ENCODE data around the gene MINDY2.

The MINDY2 gene

DNA sequence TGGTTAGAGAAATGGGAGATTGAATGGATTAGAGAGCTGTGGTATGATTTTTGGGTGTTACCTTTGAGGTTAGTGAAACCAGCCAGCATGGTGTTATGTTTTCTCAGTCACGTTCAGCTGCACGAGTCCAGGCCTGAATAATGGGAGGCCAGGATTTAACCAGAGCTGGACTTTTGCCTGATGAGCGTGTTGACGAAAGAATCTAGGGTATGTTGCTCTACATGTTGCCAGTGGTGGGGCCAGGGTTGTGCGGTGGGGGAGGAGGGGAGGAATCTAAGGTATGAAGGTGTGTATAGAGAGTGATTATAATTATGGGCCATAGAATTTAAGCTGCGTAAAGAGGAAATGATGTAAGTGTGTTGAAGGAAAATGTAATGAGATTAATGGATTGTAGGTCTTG, 22.8 kb downstream of the MINDY2 start:
- H3K27ac ChIP-seq (ENCODE audit: low read depth, low read length), result peak overlapping the region; percentile 74
- no peak overlapping the region for H2AFZ ChIP-seq (ENCODE audit: insufficient read depth, low read length, poor library complexity)
- no peak overlapping the region for H2BK12ac ChIP-seq (ENCODE audit: low read length)
- WGBS (ENCODE audit: extremely low coverage, insufficient coverage, insufficient read length), result 100% methylated on average over 1 of the region's 6 CpGs
- no peak overlapping the region for H4K91ac ChIP-seq (ENCODE audit: low read depth, low read length)
- no peaks in the 10 kb centered on the region for H3K9me3 ChIP-seq (ENCODE audit: insufficient read depth, low read depth, low read length)
- H3K14ac ChIP-seq (ENCODE audit: low read length), result no peak overlapping the region
- peaks cover 0 to 2% of the 10 kb centered on the region in 2 experiments for H3K36me3 ChIP-seq (ENCODE audit: control insufficient read depth in 1 of 2, insufficient read depth in 2 of 2, low read length in 2 of 2)
- H3K79me1 ChIP-seq (ENCODE audit: low read length), result peaks cover 9% of the 10 kb centered on the region
- H4K12ac ChIP-seq (ENCODE audit: low read depth, low read length), result no peak overlapping the region
- no peak overlapping the region for H4K8ac ChIP-seq (ENCODE audit: low read depth, low read length)
- H3K23ac ChIP-seq (ENCODE audit: low read length), result no peak overlapping the region
- peak; percentile 93 to 95 for DNase-seq
- H3K27me3 ChIP-seq (ENCODE audit: insufficient read depth, low read length), result no peaks in the 10 kb centered on the region
- H2BK120ac ChIP-seq (ENCODE audit: insufficient read depth, low read length, poor library complexity), result peak overlapping the region; percentile 83
- no peak overlapping the region for H2AK5ac ChIP-seq (ENCODE audit: low read length)
- no peak overlapping the region for H3K9ac ChIP-seq (ENCODE audit: low read length)
- peak overlapping the region; percentile 50 for H3K4me2 ChIP-seq (ENCODE audit: low read length)
- no peak overlapping the region for H2BK5ac ChIP-seq (ENCODE audit: low read depth, low read length, poor library complexity)
- no peak overlapping the region for H3K18ac ChIP-seq (ENCODE audit: low read length)
- no peak overlapping the region for H3K4me3 ChIP-seq (ENCODE audit: low read depth, low read length)
- H3K4ac ChIP-seq (ENCODE audit: low read depth, low read length), result no peak overlapping the region
- H3K4me1 ChIP-seq (ENCODE audit: control insufficient read depth in 1 of 2, insufficient read depth in 2 of 2, low read length in 2 of 2), result peaks cover 5 to 6% of the 10 kb centered on the region in 2 experiments
- no peaks in the 10 kb centered on the region for H3K79me2 ChIP-seq (ENCODE audit: control insufficient read depth, insufficient read depth, low read length, poor library complexity)

DNA sequence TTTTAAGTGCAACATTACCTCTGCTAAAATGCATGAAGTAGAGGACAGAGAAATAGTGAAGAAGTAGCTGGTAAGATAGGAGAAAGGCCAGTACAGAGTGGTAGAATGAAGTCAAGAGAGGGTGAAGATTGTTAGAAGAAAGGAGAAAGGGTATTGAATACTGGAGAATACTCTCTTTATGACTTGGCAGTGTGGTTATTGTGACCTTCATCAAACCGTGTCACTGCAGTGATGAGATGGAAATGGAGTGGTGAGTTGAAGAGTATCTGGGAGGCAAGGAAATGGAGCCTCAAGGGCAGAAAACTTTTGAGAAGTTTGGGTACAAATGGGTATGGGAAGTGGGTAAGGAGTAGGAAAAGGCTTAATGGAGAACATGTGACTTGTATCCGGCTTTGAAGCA, 24.7 kb downstream of the MINDY2 start:
- H3K27ac ChIP-seq (ENCODE audit: low read depth, low read length), result no peak overlapping the region
- H3K4me3 ChIP-seq (ENCODE audit: low read depth, low read length), result no peak overlapping the region
- H3K36me3 ChIP-seq (ENCODE audit: control insufficient read depth in 1 of 2, insufficient read depth in 2 of 2, low read length in 2 of 2), result no peaks in the 10 kb centered on the region
- WGBS (ENCODE audit: extremely low coverage, insufficient coverage, insufficient read length), result no CpG with 5 or more reads among the region's 2 CpGs
- no peak for DNase-seq
- H3K9me3 ChIP-seq (ENCODE audit: insufficient read depth, low read depth, low read length), result no peaks in the 10 kb centered on the region
- no peak overlapping the region for H3K4me2 ChIP-seq (ENCODE audit: low read length)
- H3K9ac ChIP-seq (ENCODE audit: low read length), result no peak overlapping the region
- H3K4ac ChIP-seq (ENCODE audit: low read depth, low read length), result no peak overlapping the region
- no peak overlapping the region for H2BK120ac ChIP-seq (ENCODE audit: insufficient read depth, low read length, poor library complexity)
- no peak overlapping the region for H3K14ac ChIP-seq (ENCODE audit: low read length)
- no peak overlapping the region for H3K23ac ChIP-seq (ENCODE audit: low read length)
- no peaks in the 10 kb centered on the region for H3K27me3 ChIP-seq (ENCODE audit: insufficient read depth, low read length)
- no peak overlapping the region for H3K18ac ChIP-seq (ENCODE audit: low read length)
- peaks cover 5 to 6% of the 10 kb centered on the region in 2 experiments for H3K4me1 ChIP-seq (ENCODE audit: control insufficient read depth in 1 of 2, insufficient read depth in 2 of 2, low read length in 2 of 2)
- no peaks in the 10 kb centered on the region for H3K79me2 ChIP-seq (ENCODE audit: control insufficient read depth, insufficient read depth, low read length, poor library complexity)
- H4K8ac ChIP-seq (ENCODE audit: low read depth, low read length), result no peak overlapping the region
- no peak overlapping the region for H2AK5ac ChIP-seq (ENCODE audit: low read length)
- H2AFZ ChIP-seq (ENCODE audit: insufficient read depth, low read length, poor library complexity), result no peak overlapping the region
- no peak overlapping the region for H4K12ac ChIP-seq (ENCODE audit: low read depth, low read length)
- H2BK5ac ChIP-seq (ENCODE audit: low read depth, low read length, poor library complexity), result no peak overlapping the region
- no peak overlapping the region for H2BK12ac ChIP-seq (ENCODE audit: low read length)
- H4K91ac ChIP-seq (ENCODE audit: low read depth, low read length), result no peak overlapping the region
- H3K79me1 ChIP-seq (ENCODE audit: low read length), result peaks cover 9% of the 10 kb centered on the region

DNA sequence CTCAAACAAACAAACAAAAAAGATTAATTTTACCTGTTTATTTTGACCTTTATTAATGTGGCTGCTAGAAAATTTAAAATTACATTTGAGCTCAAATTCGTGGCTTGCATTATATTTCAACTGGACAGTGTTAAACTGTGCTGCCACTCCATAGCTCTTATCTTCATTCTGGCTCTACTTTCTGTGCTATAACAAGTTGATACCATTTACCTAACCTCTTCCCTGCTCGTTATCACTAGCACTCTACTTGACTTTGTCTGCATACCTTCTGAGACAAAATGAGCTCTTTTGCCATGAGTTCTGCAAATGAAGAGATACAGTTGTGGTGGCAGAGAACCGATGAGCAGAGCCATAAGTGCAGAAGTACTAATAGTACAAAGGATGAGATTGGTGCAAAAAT, 26.4 kb downstream of the MINDY2 start:
- H3K4me1 ChIP-seq (ENCODE audit: control insufficient read depth in 1 of 2, insufficient read depth in 2 of 2, low read length in 2 of 2), result peaks cover 4 to 5% of the 10 kb centered on the region in 2 experiments
- H3K23ac ChIP-seq (ENCODE audit: low read length), result no peak overlapping the region
- no peak overlapping the region for H3K4me3 ChIP-seq (ENCODE audit: low read depth, low read length)
- no peak overlapping the region for H3K14ac ChIP-seq (ENCODE audit: low read length)
- no peak for DNase-seq
- no peaks in the 10 kb centered on the region for H3K27me3 ChIP-seq (ENCODE audit: insufficient read depth, low read length)
- H2AK5ac ChIP-seq (ENCODE audit: low read length), result no peak overlapping the region
- WGBS (ENCODE audit: extremely low coverage, insufficient coverage, insufficient read length), result no CpG with 5 or more reads among the region's 3 CpGs
- H3K4ac ChIP-seq (ENCODE audit: low read depth, low read length), result no peak overlapping the region
- H3K4me2 ChIP-seq (ENCODE audit: low read length), result no peak overlapping the region
- H4K91ac ChIP-seq (ENCODE audit: low read depth, low read length), result no peak overlapping the region
- H3K27ac ChIP-seq (ENCODE audit: low read depth, low read length), result no peak overlapping the region
- H2BK5ac ChIP-seq (ENCODE audit: low read depth, low read length, poor library complexity), result no peak overlapping the region
- H3K36me3 ChIP-seq (ENCODE audit: control insufficient read depth in 1 of 2, insufficient read depth in 2 of 2, low read length in 2 of 2), result no peaks in the 10 kb centered on the region
- H4K8ac ChIP-seq (ENCODE audit: low read depth, low read length), result no peak overlapping the region
- no peak overlapping the region for H2BK12ac ChIP-seq (ENCODE audit: low read length)
- no peaks in the 10 kb centered on the region for H3K9me3 ChIP-seq (ENCODE audit: insufficient read depth, low read depth, low read length)
- peaks cover 9% of the 10 kb centered on the region for H3K79me1 ChIP-seq (ENCODE audit: low read length)
- H2BK120ac ChIP-seq (ENCODE audit: insufficient read depth, low read length, poor library complexity), result no peak overlapping the region
- H3K79me2 ChIP-seq (ENCODE audit: control insufficient read depth, insufficient read depth, low read length, poor library complexity), result no peaks in the 10 kb centered on the region
- H3K18ac ChIP-seq (ENCODE audit: low read length), result no peak overlapping the region
- H2AFZ ChIP-seq (ENCODE audit: insufficient read depth, low read length, poor library complexity), result no peak overlapping the region
- no peak overlapping the region for H3K9ac ChIP-seq (ENCODE audit: low read length)
- no peak overlapping the region for H4K12ac ChIP-seq (ENCODE audit: low read depth, low read length)

DNA sequence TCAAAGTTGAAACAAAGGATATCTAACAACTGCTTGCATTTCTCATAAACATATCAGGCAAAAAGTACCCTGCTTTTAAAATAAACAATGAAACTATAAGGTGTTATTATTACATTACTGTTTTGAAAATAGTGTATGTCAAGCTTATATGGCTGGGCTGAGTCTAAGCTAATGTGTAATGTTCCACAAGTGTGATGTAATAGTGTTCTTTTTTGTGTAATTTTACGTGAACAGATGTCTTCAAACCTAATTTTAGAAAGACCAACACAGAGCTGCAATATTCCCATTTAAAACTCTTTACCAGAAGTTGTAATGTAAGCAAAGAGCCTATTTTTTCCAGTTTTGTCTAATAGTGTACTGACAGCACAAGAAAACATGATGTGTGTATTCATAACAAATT, 34.0 kb downstream of the MINDY2 start:
- Histone ChIP-seq H4K12ac (ENCODE audit: low read depth, low read length) (no peak overlapping the region), H4K8ac (ENCODE audit: low read depth, low read length) (no peak overlapping the region), H3K27me3 (ENCODE audit: insufficient read depth, low read length) (no peaks in the 10 kb centered on the region), H4K91ac (ENCODE audit: low read depth, low read length) (no peak overlapping the region), H3K79me2 (ENCODE audit: control insufficient read depth, insufficient read depth, low read length, poor library complexity) (no peaks in the 10 kb centered on the region), H2AFZ (ENCODE audit: insufficient read depth, low read length, poor library complexity) (no peak overlapping the region), H3K79me1 (ENCODE audit: low read length) (no peaks in the 10 kb centered on the region), H3K23ac (ENCODE audit: low read length) (no peak overlapping the region), H3K9ac (ENCODE audit: low read length) (no peak overlapping the region), H2BK5ac (ENCODE audit: low read depth, low read length, poor library complexity) (no peak overlapping the region), H3K4me1 (ENCODE audit: control insufficient read depth in 1 of 2, insufficient read depth in 2 of 2, low read length in 2 of 2) (no peaks in the 10 kb centered on the region), H3K4me3 (ENCODE audit: low read depth, low read length) (no peak overlapping the region), H3K9me3 (ENCODE audit: insufficient read depth, low read depth, low read length) (no peaks in the 10 kb centered on the region), H3K27ac (ENCODE audit: low read depth, low read length) (no peak overlapping the region), H3K18ac (ENCODE audit: low read length) (no peak overlapping the region), H3K4ac (ENCODE audit: low read depth, low read length) (no peak overlapping the region), H2AK5ac (ENCODE audit: low read length) (no peak overlapping the region), H3K36me3 (ENCODE audit: control insufficient read depth in 1 of 2, insufficient read depth in 2 of 2, low read length in 2 of 2) (peaks cover 0 to 6% of the 10 kb centered on the region in 2 experiments), H2BK12ac (ENCODE audit: low read length) (no peak overlapping the region), H3K14ac (ENCODE audit: low read length) (no peak overlapping the region), H3K4me2 (ENCODE audit: low read length) (no peak overlapping the region), H2BK120ac (ENCODE audit: insufficient read depth, low read length, poor library complexity) (no peak overlapping the region)
- no CpG with 5 or more reads among the region's 1 CpG for WGBS (ENCODE audit: extremely low coverage, insufficient coverage, insufficient read length)
- no peak for DNase-seq

All from trophoblast cell (in vitro differentiated cells and primary cell).